ENCODE measurements around the gene TBC1D24.

The TBC1D24 gene

GRCh38 chr16:2517954-2518605, 43.2 kb downstream of the TBC1D24 start:
- DNase-seq = no peak

- peak in 1 of 14 donors; percentile 28 for DNase-seq
Observed at GRCh38 chr16:2518823-2519710, 44.1 kb downstream of the TBC1D24 start.

- no peak for DNase-seq
Observed at GRCh38 chr16:2519711-2520080, 44.8 kb downstream of the TBC1D24 start.

- peak in 13 of 14 donors; percentile 40 to 90 (median 80) for DNase-seq
Observed at GRCh38 chr16:2520097-2520783, 45.3 kb downstream of the TBC1D24 start, which contains the start of gene AMDHD2. Gene AMDHD2, plus strand, starts transcription at chr16:2520371. Its CDS starts 88 bp downstream, at chr16:2520459.

GRCh38 chr16:2520784-2521531, 46.0 kb downstream of the TBC1D24 start:
- DNase-seq = no peak

GRCh38 chr16:2523801-2524231, 48.9 kb downstream of the TBC1D24 start:
- no peak for DNase-seq

GRCh38 chr16:2524339-2524938, 49.5 kb downstream of the TBC1D24 start:
- no peak for DNase-seq

- DNase-seq = no peak
Observed at GRCh38 chr16:2526135-2526534, 51.2 kb downstream of the TBC1D24 start.

- DNase-seq = no peak
Observed at GRCh38 chr16:2527071-2527783, 52.3 kb downstream of the TBC1D24 start.

- no peak for DNase-seq
Observed at GRCh38 chr16:2527784-2528100, 52.8 kb downstream of the TBC1D24 start.

GRCh38 chr16:2528161-2529060, 53.5 kb downstream of the TBC1D24 start:
- DNase-seq = no peak

GRCh38 chr16:2529061-2529931, 54.4 kb downstream of the TBC1D24 start:
- DNase-seq = no peak

- DNase-seq = no peak
Observed at GRCh38 chr16:2529961-2530628, 55.2 kb downstream of the TBC1D24 start.

- DNase-seq = no peak
Observed at GRCh38 chr16:2530629-2531318, 55.8 kb downstream of the TBC1D24 start.

GRCh38 chr16:2531371-2531695, 56.4 kb downstream of the TBC1D24 start, which contains the start of gene CEMP1:
Gene CEMP1, minus strand, starts transcription at chr16:2531408. Its CDS starts 335 bp downstream, at chr16:2531073.
- no peak for DNase-seq

GRCh38 chr16:2531696-2532493, 57.0 kb downstream of the TBC1D24 start:
- DNase-seq = peak; percentile 77 to 97 (median 92)

GRCh38 chr16:2532494-2533141, 57.7 kb downstream of the TBC1D24 start:
- DNase-seq = peak in 8 of 14 donors; percentile 42 to 77 (median 52)
